ENCODE data around the gene LRRC1.

GRCh38 chr6:53794137-53794719 is 577 bp upstream of the LRRC1 start:
- TF ChIP-seq CTCF (conservative IDR thresholded peaks at IDR 0.05 in 1 of 2, IDR thresholded peaks at IDR 0.05 in 1 of 2; ENCODE audit: low read depth in 1 of 2, low read length in 2 of 2): peak; percentile 55 to 77
- no peak for TF ChIP-seq EZH2 (IDR thresholded peaks at IDR 0.05; ENCODE audit: low read length, missing control alignments)

All from fibroblast of lung (primary cell).